ENCODE results near the gene HNRNPL. TPM values are rescaled to one million over a fixed set of nuclear protein-coding genes. Genes with fewer than 3 reads are reported as not detected.

The HNRNPL gene
- total RNA-seq (100 to 1,000 TPM; 252 to 321 TPM), polyA plus RNA-seq (ENCODE audit: insufficient read length in 6 of 6) (100 to 1,000 TPM; 384 to 470 (median 450) TPM)
- long read RNA-seq, donor 1, transcript HNRNPL-203 (7 exons, 2,404 nt): minor isoform, 8 of 186 reads
- long read RNA-seq, donor 1, transcript HNRNPL-206 (6 exons, 3,094 nt): minor isoform, 7 of 186 reads
- long read RNA-seq, donor 1, transcript HNRNPL-201 (13 exons, 2,471 nt): major isoform, 46 of 186 reads
- long read RNA-seq, donor 1, transcript HNRNPL-210 (13 exons, 1,633 nt): minor isoform, 11 of 186 reads
- long read RNA-seq, donor 1, partial matches to known transcripts: 102 of 186 reads
- long read RNA-seq, donor 1, other reads (novel, unspliced or antisense): 0 of 186 reads
- long read RNA-seq, donor 2, transcript HNRNPL-206 (6 exons, 3,094 nt): minor isoform, 11 of 158 reads
- long read RNA-seq, donor 2, transcript HNRNPL-205 (2 exons, 588 nt): minor isoform, 7 of 158 reads
- long read RNA-seq, donor 2, transcript HNRNPL-201 (13 exons, 2,471 nt): major isoform, 41 of 158 reads
- long read RNA-seq, donor 2, partial matches to known transcripts: 84 of 158 reads
- long read RNA-seq, donor 2, other reads (novel, unspliced or antisense): 0 of 158 reads
- long read RNA-seq, donor 3, transcript HNRNPL-201 (13 exons, 2,471 nt): major isoform, 41 of 96 reads
- long read RNA-seq, donor 3, transcript HNRNPL-206 (6 exons, 3,094 nt): minor isoform, 5 of 96 reads
- long read RNA-seq, donor 3, partial matches to known transcripts: 43 of 96 reads
- long read RNA-seq, donor 3, other reads (novel, unspliced or antisense): 0 of 96 reads
- long read RNA-seq, donor 4, partial matches to known transcripts: 1 of 7 reads
- long read RNA-seq, donor 4, other reads (novel, unspliced or antisense): 4 of 7 reads
- long read RNA-seq, donor 5, transcript HNRNPL-206 (6 exons, 3,094 nt): minor isoform, 10 of 97 reads
- long read RNA-seq, donor 5, transcript HNRNPL-201 (13 exons, 2,471 nt): major isoform, 29 of 97 reads
- long read RNA-seq, donor 5, transcript HNRNPL-210 (13 exons, 1,633 nt): minor isoform, 8 of 97 reads
- long read RNA-seq, donor 5, partial matches to known transcripts: 46 of 97 reads
- long read RNA-seq, donor 5, other reads (novel, unspliced or antisense): 0 of 97 reads
- long read RNA-seq, donor 6, transcript HNRNPL-210 (13 exons, 1,633 nt): minor isoform, 8 of 76 reads
- long read RNA-seq, donor 6, transcript HNRNPL-201 (13 exons, 2,471 nt): major isoform, 28 of 76 reads
- long read RNA-seq, donor 6, partial matches to known transcripts: 29 of 76 reads
- long read RNA-seq, donor 6, other reads (novel, unspliced or antisense): 0 of 76 reads
- long read RNA-seq, donor 7, transcript HNRNPL-210 (13 exons, 1,633 nt): minor isoform, 6 of 41 reads
- long read RNA-seq, donor 7, transcript HNRNPL-201 (13 exons, 2,471 nt): major isoform, 27 of 41 reads
- long read RNA-seq, donor 7, partial matches to known transcripts: 0 of 41 reads
- long read RNA-seq, donor 7, other reads (novel, unspliced or antisense): 5 of 41 reads
- long read RNA-seq, donor 8, transcript HNRNPL-201 (13 exons, 2,471 nt): major isoform, 36 of 271 reads
- long read RNA-seq, donor 8, transcript HNRNPL-206 (6 exons, 3,094 nt): minor isoform, 5 of 271 reads
- long read RNA-seq, donor 8, partial matches to known transcripts: 227 of 271 reads
- long read RNA-seq, donor 8, other reads (novel, unspliced or antisense): 0 of 271 reads
- long read RNA-seq, donor 9: 0 reads
- long read RNA-seq, donor 10, partial matches to known transcripts: 1 of 5 reads
- long read RNA-seq, donor 10, other reads (novel, unspliced or antisense): 1 of 5 reads
- long read RNA-seq, donor 11: 0 reads
- long read RNA-seq, donor 12, transcript HNRNPL-201 (13 exons, 2,471 nt): major isoform, 32 of 70 reads
- long read RNA-seq, donor 12, partial matches to known transcripts: 25 of 70 reads
- long read RNA-seq, donor 12, other reads (novel, unspliced or antisense): 0 of 70 reads

GRCh38 chr19:38849860-38850435 lies at the start of gene HNRNPL:
Gene HNRNPL, minus strand, starts transcription at chr19:38849986. Its CDS starts 20 bp downstream, at chr19:38849966.
- peak within 1 kb of the TSS; percentile 85 for H3K4me3 ChIP-seq
- peak in 3 of 4 donors; percentile 98 to 100 (median 100) for DNase-seq
- peaks cover 18 to 30% of the 10 kb centered on the region in 2 donors for H3K36me3 ChIP-seq
- intact Hi-C loops (cut with DNase I): no loop called here
- peaks cover 20 to 47% of the 10 kb centered on the region in 2 donors for H3K4me1 ChIP-seq
- H3K27me3 ChIP-seq: no peaks in the 10 kb centered on the region
- ATAC-seq: peak; percentile 82
- peak within 1 kb of the TSS; percentile 100 for H3K27ac ChIP-seq
- TF ChIP-seq CTCF (IDR thresholded peaks at IDR 0.05): peak; percentile 29 to 56
- H3K9me3 ChIP-seq: no peaks in the 10 kb centered on the region

GRCh38 chr19:38898788-38899446 lies 49.1 kb upstream of the HNRNPL start:
- Histone ChIP-seq H3K4me3 (peak overlapping the region; percentile 78 to 84), H3K9me3 (no peaks in the 10 kb centered on the region), H3K36me3 (peaks cover 0 to 9% of the 10 kb centered on the region in 2 donors), H3K27me3 (no peaks in the 10 kb centered on the region), H3K4me1 (peaks cover 7 to 41% of the 10 kb centered on the region in 2 donors), H3K27ac (peak overlapping the region; percentile 76 to 96)
- DNase-seq: peak in 1 of 4 donors; percentile 39
- no peak for TF ChIP-seq CTCF (IDR thresholded peaks at IDR 0.05)
- ATAC-seq: peak; percentile 3
- intact Hi-C loops (cut with DNase I): no loop called here

- intact Hi-C loops (cut with DNase I): no loop called here
- no peak overlapping the region for H3K27ac ChIP-seq
- H3K9me3 ChIP-seq: no peaks in the 10 kb centered on the region
- peaks cover 0 to 31% of the 10 kb centered on the region in 2 donors for H3K4me1 ChIP-seq
- H3K36me3 ChIP-seq: peaks cover 0 to 31% of the 10 kb centered on the region in 2 donors
- DNase-seq: no peak
- no peak for TF ChIP-seq CTCF (IDR thresholded peaks at IDR 0.05)
- ATAC-seq: no peak
- no peaks in the 10 kb centered on the region for H3K27me3 ChIP-seq
- no peak overlapping the region for H3K4me3 ChIP-seq
Measured at GRCh38 chr19:38894968-38895367, 45.2 kb upstream of the HNRNPL start.
